NCI-H2227 (cell line): Measurements from ENCODE around the gene TIMM13.
"Not testable (repeated sequence)": the region's sequence is repeated elsewhere in the genome, so short reads cannot be mapped to it uniquely, and the experiment has no call there.

ENCODE experiments used
- DNase-seq: peaks from one replicate; lab custom pipeline; 2025; ENCODE audit not compliant: unreplicated experiment; lab: John Stamatoyannopoulos, UW

The TIMM13 gene

DNA sequence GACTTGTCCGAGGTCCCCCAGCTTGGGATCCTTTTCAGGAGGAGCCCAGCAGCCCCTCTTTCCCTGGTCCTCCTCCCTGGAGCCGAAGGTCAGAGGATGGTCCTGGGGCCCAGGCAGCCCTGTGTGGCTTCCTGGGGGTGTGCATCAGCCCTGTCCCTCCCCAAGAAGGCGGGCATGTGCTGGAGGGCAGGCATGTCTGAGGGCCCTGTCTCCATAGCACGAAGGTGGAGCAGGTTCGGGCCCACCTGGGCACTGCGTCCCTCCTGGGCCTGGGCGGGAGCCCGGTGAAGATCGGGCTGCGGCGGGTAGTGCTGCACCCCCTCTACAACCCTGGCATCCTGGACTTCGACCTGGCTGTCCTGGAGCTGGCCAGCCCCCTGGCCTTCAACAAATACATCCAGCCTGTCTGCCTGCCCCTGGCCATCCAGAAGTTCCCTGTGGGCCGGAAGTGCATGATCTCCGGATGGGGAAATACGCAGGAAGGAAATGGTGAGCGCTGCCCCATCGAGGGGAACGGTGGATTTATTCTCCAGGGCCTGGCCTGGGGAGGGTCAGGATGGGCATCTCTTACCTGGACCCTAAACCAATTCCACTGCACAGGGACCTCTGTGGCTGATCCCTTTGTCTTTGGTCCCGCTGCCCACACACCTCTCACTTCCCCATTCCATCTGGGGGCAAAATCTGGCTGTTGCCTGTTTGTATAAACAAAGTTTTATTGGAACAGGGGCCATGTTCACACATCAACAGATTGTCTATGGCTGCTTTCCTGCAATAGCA, 10.9 kb downstream of the TIMM13 start:
- no peak for DNase-seq

DNA sequence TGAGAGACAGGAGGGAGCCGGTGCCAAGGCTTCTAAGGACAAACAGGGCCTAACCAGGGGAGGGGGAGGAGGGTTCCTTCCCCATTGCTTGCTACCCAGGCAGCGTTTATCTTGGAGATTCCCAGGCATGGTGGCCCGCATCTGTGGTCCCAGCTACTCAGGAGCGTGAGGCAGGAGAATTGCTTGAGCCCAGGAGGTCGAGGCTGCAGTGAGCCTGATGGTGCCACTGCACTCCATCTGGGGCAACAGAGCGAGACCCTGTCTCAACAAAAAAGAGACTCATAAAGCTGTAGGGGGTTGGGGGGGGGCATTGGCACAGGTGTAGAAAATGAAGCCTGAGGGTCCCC, 11.4 kb downstream of the TIMM13 start:
- no peak for DNase-seq

DNA sequence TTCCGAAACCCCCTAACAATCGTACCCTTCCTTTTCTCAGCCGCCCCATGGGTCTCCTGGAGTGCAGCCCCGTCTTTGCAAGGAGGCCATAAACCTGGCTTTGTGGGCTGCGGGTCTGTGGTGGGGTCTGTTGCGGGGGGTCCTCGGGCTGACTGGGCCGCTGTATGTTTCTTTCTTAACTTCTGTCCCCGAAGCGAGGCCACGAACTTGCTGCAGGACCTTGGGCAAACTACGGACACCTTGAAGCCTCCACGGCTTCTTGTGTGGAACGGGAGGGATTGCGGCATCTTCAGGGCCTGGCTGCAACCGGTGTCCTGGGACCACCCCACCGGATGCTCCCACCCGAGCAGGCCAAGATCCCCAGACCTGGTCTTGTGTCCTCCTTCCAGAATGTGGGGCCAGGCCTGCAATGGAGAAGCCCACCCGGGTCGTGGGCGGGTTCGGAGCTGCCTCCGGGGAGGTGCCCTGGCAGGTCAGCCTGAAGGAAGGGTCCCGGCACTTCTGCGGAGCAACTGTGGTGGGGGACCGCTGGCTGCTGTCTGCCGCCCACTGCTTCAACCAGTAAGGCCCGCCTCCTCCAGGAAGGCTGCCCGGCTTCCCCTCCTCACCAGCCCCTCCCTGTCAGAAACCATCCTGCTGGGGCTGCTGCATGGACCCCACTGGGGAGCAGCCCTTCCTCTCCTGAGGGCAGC, 12.0 kb downstream of the TIMM13 start:
- no peak for DNase-seq

DNA sequence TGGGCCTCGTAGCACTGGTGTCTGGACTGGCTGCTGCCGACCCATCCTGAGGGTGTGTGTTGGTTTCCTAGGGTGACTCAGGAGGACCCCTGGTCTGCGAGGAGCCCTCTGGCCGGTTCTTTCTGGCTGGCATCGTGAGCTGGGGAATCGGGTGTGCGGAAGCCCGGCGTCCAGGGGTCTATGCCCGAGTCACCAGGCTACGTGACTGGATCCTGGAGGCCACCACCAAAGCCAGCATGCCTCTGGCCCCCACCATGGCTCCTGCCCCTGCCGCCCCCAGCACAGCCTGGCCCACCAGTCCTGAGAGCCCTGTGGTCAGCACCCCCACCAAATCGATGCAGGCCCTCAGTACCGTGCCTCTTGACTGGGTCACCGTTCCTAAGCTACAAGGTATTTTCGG, 13.8 kb downstream of the TIMM13 start:
- DNase-seq: no peak

DNA sequence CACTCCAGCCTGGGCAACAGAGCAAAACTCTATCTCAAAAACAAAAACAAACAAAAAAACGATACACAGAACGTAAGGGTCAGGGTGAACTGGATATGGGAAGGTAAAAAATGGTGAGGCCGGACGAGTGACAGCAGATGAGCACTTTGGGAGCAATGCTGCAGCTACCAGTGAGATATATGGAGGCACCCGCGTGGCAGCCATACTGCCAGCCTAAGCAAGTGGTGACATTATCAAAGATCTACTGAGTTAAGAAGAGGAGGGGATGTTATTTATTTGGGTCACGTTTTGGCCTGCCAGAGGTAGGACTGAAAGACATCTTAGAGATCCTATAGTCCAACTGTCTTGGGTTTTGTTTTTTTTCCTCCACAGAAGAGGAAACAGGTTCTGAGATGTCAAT, 14.2 kb downstream of the TIMM13 start:
- no peak for DNase-seq

DNA sequence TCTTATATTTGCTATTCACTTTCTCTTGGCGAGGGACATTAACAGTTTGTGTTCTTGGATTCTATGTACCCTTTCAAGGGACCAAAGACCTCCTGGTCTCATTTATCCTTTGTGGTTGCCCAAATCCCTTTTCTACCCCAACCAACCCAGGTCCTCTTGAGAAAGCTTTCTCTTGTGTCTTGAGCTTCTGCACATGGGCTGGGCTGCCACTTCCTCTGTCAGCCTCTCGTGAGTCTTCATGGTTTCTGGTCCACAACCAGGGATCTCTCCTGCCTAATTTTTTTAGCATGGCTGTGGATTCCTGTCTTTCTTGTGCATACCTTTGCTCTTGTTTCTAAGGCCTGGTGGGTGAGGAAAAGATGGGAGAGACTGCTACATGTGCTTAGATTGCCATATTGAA, 14.9 kb downstream of the TIMM13 start:
- DNase-seq: no peak

DNA sequence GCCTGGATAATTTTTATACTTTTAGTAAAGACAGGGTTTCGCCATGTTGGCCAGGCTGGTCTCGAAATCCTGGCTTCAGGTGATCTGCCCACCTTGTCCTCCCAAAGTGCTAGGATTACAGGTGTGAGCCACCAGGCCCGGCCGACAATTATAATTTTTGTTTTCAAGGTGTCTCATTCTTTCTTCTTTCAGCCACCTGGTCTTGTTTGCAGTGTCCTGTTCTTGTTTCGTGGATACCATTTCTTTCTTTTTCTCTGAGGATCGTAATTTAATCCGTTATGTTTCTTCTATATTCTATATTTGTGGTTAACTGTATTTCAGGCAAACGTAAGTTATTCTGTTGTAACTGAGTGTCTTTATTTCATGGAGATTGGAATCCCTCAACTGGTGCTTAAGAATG, 15.7 kb downstream of the TIMM13 start:
- DNase-seq: no peak

DNA sequence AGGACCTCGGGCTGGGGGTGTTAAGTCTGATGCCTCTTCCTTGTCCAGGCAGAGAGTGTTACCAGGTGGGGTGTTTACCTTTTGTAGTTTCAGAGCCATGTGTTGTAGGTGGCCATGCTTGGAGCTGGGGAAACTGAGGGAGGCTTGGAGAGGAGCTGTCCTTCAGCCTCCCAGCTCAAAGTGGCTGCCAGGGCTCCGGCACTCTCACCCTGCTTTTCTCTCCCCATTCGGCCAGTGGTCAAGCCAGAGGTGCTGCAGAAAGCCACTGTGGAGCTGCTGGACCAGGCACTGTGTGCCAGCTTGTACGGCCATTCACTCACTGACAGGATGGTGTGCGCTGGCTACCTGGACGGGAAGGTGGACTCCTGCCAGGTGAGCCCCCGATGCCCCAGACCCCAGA, 17.4 kb downstream of the TIMM13 start:
- no peak for DNase-seq

DNA sequence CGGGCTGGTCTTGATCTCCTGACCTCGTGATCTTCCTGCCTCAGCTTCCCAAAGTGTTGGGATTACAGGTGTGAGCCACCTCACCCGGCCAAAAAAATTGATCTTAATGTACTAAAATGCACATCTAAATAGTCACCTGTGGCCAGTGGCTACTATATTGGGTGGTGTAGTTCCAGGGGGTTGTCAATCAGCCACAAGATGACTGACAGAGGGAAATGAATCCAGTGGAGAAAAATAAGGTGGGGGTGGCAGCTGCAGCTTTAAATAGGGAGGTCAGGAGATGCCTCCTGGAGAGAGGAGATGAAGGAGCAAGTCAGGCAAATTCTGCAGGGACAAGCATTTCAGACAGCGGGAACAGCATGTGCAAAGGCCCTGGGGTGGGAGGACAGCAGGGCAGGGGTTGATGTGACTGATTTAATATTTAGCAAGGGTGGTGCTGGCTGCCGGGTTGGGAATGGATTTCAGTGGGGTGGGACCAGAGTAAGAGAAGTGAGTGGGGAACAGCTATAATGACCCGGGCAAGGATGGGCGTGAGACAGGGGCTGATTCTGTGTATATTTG, 18.0 kb downstream of the TIMM13 start:
- DNase-seq: no peak

DNA sequence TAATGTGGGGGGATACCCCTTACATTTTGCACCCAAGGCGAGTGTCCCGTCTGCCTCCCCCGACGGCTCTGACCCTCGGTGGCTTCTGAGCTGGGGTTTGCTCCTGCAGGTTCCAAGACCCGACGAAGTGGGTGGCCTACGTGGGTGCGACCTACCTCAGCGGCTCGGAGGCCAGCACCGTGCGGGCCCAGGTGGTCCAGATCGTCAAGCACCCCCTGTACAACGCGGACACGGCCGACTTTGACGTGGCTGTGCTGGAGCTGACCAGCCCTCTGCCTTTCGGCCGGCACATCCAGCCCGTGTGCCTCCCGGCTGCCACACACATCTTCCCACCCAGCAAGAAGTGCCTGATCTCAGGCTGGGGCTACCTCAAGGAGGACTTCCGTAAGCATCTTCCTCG, 19.1 kb downstream of the TIMM13 start:
- DNase-seq: no peak

DNA sequence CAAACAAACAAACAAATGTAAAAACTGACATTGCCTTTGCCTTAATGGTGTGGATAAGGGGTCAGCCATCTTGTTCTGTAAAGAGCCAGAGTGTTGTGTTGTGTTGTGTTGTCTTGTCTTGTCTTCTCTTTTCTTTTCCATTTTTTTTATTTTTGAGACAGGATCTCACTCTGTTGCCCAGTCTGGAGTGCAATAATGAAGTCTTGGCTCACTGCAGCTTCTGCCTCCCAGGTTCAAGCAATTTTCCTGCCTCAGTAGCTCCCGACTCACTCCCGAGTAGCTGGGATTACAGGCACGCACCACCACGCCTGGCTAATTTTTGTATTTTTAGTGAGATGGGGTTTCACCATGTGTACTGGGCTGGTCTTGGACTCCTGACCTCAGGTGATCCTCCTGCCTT, 27.8 kb downstream of the TIMM13 start:
- DNase-seq: no peak

DNA sequence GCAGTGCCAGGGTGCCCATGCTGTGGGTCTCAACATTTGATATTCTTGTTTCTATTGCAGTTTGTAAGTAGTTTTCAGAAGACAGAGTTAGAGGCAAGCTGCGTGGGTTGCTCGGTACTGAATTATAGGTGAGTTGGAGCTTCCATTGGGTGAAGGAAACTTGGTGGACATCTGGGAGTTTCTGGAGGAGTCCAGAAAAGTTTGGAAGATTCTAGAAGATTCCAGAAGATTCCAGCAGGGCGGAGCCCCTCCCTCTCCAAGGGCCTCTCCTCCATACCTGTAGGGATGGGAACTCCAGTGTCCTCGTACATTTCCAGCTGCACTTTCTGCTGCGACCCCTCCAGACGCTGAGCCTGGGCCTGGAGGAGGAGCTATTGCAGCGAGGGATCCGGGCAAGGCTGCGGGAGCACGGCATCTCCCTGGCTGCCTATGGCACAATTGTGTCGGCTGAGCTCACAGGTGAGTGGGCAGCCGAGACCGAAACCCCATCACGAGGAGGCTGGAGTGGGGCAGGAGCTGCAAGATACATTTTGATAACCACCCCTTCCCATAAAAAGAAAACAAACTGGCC, 28.6 kb downstream of the TIMM13 start:
- DNase-seq: no peak

DNA sequence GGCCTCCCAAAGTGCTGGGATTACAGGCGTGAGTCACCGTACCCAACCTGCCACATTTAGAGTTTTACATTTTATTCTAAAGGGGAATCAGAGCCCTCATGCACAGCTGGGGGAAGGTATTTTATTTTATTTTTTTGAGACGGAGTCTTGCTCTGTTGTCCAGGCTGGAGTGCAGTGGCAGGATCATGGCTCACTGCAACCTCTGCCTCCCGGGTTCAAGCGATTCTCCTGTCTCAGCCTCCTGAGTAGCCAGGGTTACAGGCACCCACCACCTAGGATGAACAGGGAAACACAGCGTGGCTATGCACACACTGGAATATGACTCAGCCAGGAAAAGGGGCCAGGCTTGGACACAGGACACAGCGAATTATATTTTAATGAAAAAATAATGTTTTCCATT, 30.2 kb downstream of the TIMM13 start:
- not testable (repeated sequence) for DNase-seq

DNA sequence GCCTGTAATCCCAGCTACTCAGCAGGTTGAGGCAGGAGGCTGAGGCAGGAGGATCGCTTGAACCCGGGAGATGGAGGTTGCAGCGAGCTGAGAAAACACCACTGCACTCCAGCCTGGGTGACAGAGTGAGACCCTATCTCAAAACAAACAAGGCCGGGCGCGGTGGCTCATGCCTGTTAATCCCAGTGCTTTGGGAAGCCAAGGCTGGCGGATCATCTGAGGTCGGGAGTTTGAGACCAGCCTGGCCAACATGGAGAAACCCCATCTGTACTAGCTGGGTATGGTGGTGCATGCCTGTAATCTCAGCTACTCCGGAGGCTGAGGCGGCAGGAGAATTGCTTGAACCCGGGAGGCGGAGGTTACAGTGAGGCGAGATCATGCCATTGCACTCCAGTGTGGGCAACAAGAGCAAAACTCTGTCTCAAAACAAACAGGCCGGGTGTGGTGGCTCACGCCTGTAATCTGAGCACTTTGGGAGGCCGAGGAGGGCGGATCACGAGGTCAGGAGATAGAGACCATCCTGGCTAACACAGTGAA, 32.0 kb downstream of the TIMM13 start:
- DNase-seq: not testable (repeated sequence)

DNA sequence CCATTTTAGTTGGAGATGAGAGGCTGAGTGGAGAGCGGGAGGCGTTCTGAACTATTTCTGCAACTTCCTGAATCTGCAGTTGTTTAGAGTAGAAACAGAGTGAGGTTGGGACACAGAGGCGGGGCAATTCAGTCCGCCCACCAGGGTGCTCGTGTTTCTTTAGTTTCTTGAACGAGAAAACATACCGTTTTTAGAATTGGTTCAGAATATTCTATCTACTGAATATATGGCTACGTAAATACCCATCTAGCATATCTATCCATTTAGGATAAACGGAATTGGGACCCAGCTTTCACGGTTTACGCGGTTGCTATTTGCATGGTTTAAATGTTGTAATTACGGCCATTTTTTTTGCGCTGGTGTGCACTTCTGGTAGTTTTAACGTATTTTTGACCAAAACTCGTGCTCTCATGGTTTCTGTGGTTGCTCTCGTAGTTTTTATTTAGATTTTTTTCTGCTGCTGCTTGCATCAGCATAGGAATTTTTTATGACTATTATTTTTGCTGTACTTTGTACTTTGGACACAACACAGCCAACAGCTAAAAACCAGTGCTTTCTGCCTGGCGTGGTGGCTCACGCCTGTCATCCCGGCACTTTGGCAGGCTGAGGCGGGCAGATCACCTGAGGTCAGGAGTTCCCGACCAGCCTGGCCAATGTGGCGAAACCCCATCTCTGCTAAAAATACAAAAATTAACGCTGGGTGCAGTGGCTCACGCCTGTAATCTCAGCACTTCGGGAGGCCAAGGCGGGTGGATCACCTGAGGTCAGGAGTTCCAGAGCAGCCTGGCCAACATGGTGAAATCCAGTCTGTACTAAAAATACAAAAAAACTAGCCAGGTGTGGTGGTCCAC, 32.7 kb downstream of the TIMM13 start:
- DNase-seq: no peak

DNA sequence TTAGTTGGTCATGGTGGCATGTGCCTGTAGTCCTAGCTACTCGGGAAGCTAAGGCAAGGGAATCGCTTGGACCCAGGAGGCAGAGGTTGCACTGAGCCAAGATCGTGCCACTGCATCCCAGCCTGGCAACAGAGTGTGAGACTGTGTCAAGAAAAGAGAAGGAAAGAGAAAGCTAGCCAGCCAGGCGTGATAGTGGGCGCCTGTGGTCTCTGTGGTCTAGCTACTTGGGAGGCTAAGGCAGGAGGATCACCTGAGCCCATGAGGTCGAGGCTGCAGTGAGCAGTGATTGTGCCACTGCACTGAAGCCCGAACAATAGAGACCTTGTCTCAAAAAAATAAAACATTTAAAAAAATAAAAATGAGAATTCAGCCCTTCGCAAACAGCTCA, 33.3 kb downstream of the TIMM13 start:
- no peak for DNase-seq

DNA sequence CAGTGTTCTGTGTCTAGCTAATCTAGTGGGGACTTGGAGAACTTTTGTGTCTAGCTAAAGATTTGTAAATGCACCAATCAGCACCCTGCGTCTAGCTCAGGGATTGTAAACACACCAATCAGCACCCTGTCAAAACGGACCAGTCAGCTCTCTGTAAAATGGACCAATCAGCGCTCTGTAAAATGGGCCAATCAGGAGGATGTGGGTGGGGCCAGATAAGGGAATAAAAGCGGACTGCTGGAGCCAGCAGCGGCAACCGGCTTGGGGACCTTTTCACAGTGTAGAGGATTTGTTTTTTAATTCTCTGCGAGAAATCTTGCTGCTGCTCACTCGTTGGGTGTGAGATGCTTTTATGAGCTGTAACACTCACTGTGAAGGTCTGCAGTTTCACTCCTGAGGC, 34.5 kb downstream of the TIMM13 start:
- DNase-seq: not testable (repeated sequence)

DNA sequence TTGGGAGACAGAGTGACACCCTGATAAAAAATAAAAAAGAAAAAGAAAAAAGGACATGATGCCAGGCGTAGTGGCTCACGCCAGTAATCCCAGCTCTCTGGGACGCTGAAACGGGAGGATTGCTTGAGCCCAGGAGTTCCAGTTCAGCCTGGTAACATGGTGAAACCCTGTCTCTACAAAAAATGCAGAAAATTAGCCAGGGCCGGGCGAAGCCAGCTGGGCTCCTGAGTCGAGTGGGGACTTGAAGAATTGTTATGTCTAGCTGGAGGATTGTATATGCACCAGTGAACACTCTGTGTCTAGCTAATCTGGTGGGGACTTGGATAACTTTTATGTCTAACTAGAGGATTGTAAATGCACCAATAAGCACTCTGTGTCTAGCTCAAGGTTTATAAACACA, 35.0 kb downstream of the TIMM13 start:
- DNase-seq: no peak

DNA sequence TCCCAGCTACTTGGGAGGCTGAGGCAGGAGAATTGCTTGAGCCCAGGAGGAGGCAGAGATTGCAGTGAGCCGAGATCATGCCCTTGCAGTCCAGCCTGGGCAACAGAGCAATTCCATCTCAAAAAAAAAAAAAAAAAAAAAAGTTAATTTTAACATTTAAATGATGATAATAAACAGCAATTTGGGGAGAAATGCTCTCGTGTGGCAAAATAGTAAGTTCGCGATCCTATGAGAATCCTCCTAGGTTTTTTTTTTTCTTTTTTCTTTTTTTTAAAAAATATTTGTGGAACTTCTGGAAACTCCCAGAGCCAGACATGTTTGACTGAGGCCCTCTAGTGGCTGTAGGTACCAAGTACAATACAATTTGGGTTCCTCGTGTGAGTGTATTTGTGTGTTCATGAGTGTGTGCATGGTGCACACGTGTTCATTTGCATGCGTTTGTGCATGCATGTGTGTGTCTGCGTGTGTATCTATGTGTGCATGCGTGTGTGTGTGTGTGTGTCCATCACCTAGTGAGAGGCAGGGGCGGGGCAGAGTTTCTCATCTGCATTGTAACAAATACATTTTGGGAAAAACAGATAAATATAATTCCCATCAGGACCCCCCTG, 36.2 kb downstream of the TIMM13 start:
- DNase-seq: peak; percentile 61

DNA sequence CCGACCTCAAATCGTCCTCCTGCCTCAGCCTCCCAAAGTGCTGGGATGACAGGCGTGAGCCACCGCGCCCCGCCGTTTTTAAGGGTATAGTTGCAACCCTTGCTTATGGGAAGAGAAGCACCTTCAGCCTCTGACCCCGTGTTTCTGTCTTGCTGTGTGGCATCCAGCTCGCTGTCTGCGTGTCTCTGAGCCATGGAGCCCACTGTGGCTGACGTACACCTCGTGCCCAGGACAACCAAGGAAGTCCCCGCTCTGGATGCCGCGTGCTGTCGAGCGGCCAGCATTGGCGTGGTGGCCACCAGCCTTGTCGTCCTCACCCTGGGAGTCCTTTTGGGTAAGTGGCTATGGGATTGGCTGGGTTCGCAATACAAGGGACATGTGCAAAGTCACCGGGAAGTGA, 37.8 kb downstream of the TIMM13 start:
- no peak for DNase-seq
